Lung (tissue), 12 donors: ENCODE measurements around the gene OSTF1. TPM values are rescaled to one million over a fixed set of nuclear protein-coding genes. Genes with fewer than 3 reads are reported as not detected.

Experiments
- ATAC-seq: fragments of 200-7000 bp; cut with Tn5 transposase; one replicate; pipeline ENCODE4 v1.9.1; 2020; ENCODE audit warnings: moderate number of reproducible peaks; ENCODE audit not compliant: insufficient read depth, low FRiP score
- DNase-seq, 3 donors: peaks; one replicate each; pipeline ENCODE4 v3.0.0-alpha.2; 2013 to 2017
- H3K27ac ChIP-seq, 2 donors: one replicate each; pipeline ENCODE4 v1.5.1; 2013; ENCODE audit warnings: mild to moderate bottlenecking in 2 of 2, moderate library complexity in 2 of 2, control low read depth in 1 of 2, inconsistent platforms in 1 of 2, low read depth in 1 of 2, low read length in 1 of 2
- H3K27me3 ChIP-seq, 3 donors: one replicate each; pipeline ENCODE4 v1.5.1; 2013; ENCODE audit warnings: low read length in 2 of 3; ENCODE audit not compliant: control insufficient read depth in 3 of 3, insufficient read depth in 3 of 3
- H3K36me3 ChIP-seq, 4 donors: one replicate each; pipeline ENCODE4 v1.5.1; 2013; ENCODE audit warnings: low read length in 4 of 4, mild to moderate bottlenecking in 1 of 4, moderate library complexity in 1 of 4; ENCODE audit not compliant: control insufficient read depth in 4 of 4, insufficient read depth in 4 of 4
- H3K4me1 ChIP-seq, 5 donors: one replicate each; pipeline ENCODE4 v1.5.1; 2013; ENCODE audit warnings: low read length in 5 of 5, mild to moderate bottlenecking in 2 of 5, moderate library complexity in 1 of 5; ENCODE audit not compliant: control insufficient read depth in 5 of 5, insufficient read depth in 5 of 5
- H3K4me3 ChIP-seq: one replicate; pipeline ENCODE4 v1.5.1; 2013; ENCODE audit warnings: mild to moderate bottlenecking, control low read depth, moderate library complexity
- H3K9ac ChIP-seq, 2 donors: one replicate each; pipeline ENCODE4 v1.5.1; 2013; ENCODE audit warnings: low read length in 2 of 2, control low read depth in 1 of 2; ENCODE audit not compliant: insufficient read depth in 1 of 2
- H3K9me3 ChIP-seq, 4 donors: one replicate each; pipeline ENCODE4 v1.5.1; 2013; ENCODE audit warnings: low read length in 3 of 4, mild to moderate bottlenecking in 1 of 4, moderate library complexity in 1 of 4; ENCODE audit not compliant: control insufficient read depth in 4 of 4, insufficient read depth in 3 of 4
- WGBS, 2 donors: extraction: QIAGEN DNeasy Blood & Tissue Kit; methylation state at CpG; one replicate each; pipeline ENCODE4 v1.1.7; 2013; 5-methylcytosine and 5-hydroxymethylcytosine counted together
- polyA plus RNA-seq, 2 donors: library from polyadenylated mRNA; stranded (reverse); fragments of 200-250 nt; gene quantifications; one replicate each; pipeline ENCODE4 v1.2.1, GENCODE V29; 2013
- total RNA-seq, 2 donors: library from RNA; depleted of rRNA in 1 of 2; stranded (reverse); fragments of >200 nt in 1 of 2; gene quantifications; one replicate each; pipeline ENCODE4 v1.2.1, GENCODE V29; 2014 to 2021
- TF ChIP-seq, protein P1 (sequence below): IDR thresholded peaks from 2 replicates; pipeline ENCODE4 v1.5.1; 2012; ENCODE audit warnings: mild to moderate bottlenecking; ENCODE audit errors: control extremely low read depth, extremely low read depth
- donor health status: control.
- donor health status: control.
- donor health status: Bipolar disorder and iron deficiency.
- donor health status: healthy.
- donor health status: DM: yes; HTN: yes; CAD: no.

OSTF1 gene
- total and polyA plus RNA-seq, 4 donors, result 50.9 to 91.0 (median 72.0) TPM

DNA sequence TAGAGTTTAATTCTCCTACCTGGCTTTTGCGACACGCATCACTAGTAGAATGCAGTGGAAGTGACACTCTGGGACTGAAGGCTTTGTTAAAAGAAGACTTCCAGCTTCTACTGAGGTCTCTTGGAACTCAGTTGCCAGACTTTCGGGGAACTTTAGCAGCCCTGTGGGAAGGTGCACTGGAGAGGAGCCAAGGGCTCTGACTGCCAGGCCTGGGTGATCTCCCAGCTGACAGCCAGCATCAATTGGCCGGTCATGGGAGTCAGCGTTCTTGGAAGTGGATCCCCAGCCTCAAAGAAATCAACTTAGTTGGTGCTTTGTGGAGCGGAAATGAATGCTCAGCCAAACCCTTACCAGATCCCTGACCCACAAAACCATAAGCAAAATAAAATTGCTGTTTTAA, 87.1 kb downstream of the OSTF1 start:
- DNase-seq, result no peak
- TF ChIP-seq, protein P1, sequence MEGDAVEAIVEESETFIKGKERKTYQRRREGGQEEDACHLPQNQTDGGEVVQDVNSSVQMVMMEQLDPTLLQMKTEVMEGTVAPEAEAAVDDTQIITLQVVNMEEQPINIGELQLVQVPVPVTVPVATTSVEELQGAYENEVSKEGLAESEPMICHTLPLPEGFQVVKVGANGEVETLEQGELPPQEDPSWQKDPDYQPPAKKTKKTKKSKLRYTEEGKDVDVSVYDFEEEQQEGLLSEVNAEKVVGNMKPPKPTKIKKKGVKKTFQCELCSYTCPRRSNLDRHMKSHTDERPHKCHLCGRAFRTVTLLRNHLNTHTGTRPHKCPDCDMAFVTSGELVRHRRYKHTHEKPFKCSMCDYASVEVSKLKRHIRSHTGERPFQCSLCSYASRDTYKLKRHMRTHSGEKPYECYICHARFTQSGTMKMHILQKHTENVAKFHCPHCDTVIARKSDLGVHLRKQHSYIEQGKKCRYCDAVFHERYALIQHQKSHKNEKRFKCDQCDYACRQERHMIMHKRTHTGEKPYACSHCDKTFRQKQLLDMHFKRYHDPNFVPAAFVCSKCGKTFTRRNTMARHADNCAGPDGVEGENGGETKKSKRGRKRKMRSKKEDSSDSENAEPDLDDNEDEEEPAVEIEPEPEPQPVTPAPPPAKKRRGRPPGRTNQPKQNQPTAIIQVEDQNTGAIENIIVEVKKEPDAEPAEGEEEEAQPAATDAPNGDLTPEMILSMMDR, result no peak
- Histone ChIP-seq H3K9me3 (no peaks in the 10 kb centered on the region), H3K4me1 (peaks cover 0 to 6% (median 0%) of the 10 kb centered on the region in 5 donors), H3K36me3 (peaks cover 0 to 19% (median 4%) of the 10 kb centered on the region in 4 donors), H3K9ac (no peak overlapping the region), H3K27ac (no peak overlapping the region), H3K27me3 (no peaks in the 10 kb centered on the region), H3K4me3 (no peak overlapping the region)
- no peak for ATAC-seq
- 93 to 94% methylated on average over 6 of the region's 6 CpGs for WGBS, 2 donors

DNA sequence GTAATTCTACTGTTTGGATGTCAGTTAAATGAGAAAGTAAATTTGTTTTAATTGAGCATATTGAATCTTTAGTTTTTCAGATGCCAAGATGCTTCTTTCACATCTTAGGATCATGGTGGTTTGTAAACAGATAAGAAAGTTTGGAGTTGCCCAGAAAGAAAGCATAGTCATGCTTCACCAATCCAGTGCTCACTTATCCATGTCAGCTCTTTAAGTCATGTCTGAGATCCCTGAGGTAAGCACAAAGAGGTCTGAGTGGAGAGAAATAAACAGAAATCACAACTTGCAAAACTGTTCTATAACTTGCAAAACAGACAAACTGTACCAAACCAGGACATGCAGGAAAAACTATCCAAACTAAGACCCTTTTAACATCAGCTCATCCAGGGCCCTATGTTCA, 87.7 kb downstream of the OSTF1 start:
- Histone ChIP-seq H3K4me3 (no peak overlapping the region), H3K36me3 (peaks cover 0 to 15% (median 3%) of the 10 kb centered on the region in 4 donors), H3K27ac (no peak overlapping the region), H3K9me3 (no peaks in the 10 kb centered on the region), H3K9ac (no peak overlapping the region), H3K27me3 (no peaks in the 10 kb centered on the region), H3K4me1 (peaks cover 0 to 6% (median 0%) of the 10 kb centered on the region in 5 donors)
- ATAC-seq, result no peak
- TF ChIP-seq, protein P1, result no peak
- no peak for DNase-seq

DNA sequence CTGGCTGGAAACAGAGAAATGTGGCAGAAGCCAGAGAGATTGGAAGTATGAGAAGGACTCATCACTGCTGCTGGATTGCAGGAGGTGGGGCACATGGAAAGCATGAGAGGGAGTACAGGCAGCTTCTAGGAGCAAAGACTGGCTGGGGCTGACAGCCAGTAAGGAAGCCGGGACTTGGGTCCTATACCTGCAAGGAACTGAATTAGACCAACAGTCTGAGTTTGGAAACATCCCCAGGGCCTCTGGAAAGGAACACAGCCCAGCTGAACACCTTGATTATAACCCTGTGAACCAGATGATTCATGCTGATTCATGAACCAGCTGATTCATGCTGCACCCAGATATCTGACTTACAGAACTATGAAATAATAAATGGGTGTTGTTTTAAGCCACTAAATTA, 93.4 kb downstream of the OSTF1 start:
- H3K4me3 ChIP-seq, result no peak overlapping the region
- H3K4me1 ChIP-seq, result no peaks in the 10 kb centered on the region
- H3K36me3 ChIP-seq, result peaks cover 0 to 16% (median 4%) of the 10 kb centered on the region in 4 donors
- H3K27ac ChIP-seq, result no peak overlapping the region
- no peaks in the 10 kb centered on the region for H3K27me3 ChIP-seq
- DNase-seq, result no peak
- no peak for ATAC-seq
- TF ChIP-seq, protein P1, result no peak
- no peak overlapping the region for H3K9ac ChIP-seq
- H3K9me3 ChIP-seq, result no peaks in the 10 kb centered on the region
- 92 to 95% methylated on average over 1 of the region's 1 CpG for WGBS, 2 donors

DNA sequence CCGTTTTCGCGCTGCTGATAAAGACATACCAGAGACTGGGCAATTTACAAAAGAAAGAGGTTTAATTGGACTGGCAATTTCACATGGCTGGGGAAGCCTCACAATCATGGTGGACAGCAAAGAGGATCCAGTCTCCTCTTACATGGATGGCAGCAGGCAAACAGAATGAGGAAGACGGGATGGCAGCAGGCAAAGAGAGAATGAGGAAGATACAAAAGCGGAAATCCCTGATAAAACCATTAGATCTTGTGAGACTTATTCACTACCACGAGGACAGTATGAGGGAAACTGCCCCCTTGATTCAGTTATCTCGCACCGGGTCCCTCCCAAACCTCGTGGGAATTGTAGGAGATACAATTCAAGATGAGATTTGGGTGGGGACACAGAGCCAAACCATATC, 95.0 kb downstream of the OSTF1 start:
- Histone ChIP-seq H3K4me3 (no peak overlapping the region), H3K4me1 (no peaks in the 10 kb centered on the region), H3K27ac (no peak overlapping the region), H3K9ac (no peak overlapping the region), H3K36me3 (peaks cover 0 to 13% (median 2%) of the 10 kb centered on the region in 4 donors), H3K9me3 (no peaks in the 10 kb centered on the region), H3K27me3 (no peaks in the 10 kb centered on the region)
- no peak for DNase-seq
- WGBS, 2 donors, result 85 to 95% methylated on average over 9 of the region's 9 CpGs
- no peak for ATAC-seq
- TF ChIP-seq, protein P1, result no peak
